HuH-7.5 (cell line): Measurements from ENCODE around the gene NLRP1.

Experiments
- DNase-seq: peaks from one replicate; pipeline ENCODE4 v3.0.0; 2011; ENCODE audit warnings: low spot score

NLRP1 gene

DNA sequence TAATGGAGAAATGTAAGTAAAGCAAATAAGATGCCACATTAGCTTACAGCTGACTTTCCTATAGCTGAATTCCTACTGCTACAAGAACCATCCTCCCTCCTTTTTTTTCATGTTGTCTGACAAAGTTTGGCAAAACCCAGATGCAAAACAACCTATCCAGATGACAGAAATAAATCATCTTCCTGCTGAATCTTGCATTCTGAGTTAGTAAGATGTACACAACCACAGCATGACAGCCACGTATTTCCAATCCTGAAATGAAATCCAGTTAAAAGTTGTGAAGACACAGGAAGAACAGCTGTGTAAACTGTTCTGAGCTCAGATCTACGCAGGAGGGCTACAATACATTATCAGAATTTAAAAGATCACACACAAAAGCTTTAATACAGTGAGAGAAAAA lies 110.4 kb downstream of the NLRP1 start:
- no peak for DNase-seq

DNA sequence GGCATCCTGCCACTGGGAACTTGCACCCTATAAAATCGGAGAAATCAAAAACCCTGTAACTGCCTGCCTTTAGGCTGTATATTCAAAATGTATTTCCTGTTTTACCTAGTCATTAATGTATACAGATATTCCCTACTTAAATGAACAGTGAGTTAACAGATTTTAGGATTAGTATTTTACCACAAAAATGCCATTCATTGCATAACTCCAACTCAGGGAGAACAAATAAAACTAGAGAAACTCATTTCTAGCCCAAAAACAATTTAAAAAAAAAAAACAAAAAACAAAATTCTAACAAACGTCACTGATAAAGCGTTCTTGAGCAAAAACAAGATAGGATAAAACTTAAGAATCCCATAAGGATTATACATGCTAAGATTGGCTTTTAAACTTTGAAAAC lies 111.8 kb downstream of the NLRP1 start:
- no peak for DNase-seq

DNA sequence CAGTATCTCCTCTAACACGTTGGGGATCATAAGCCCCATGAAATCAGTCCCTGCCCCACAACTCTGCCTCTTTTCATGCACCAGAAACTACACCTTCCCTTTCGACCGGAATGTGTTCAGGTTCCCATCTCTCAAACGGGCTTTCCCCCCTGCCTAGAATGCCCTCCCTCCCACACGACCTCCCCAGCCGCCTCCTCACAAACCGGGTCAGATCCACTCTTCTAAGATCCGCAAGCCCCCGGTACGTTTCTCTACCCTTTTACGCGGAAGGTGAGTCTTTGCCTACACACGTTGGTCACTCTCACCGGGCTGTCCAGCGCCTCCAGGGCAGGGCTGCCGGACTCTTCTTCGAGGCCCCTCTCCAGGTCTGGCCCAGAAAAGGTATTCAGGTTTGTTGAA lies 116.2 kb downstream of the NLRP1 start:
- DNase-seq, result no peak

DNA sequence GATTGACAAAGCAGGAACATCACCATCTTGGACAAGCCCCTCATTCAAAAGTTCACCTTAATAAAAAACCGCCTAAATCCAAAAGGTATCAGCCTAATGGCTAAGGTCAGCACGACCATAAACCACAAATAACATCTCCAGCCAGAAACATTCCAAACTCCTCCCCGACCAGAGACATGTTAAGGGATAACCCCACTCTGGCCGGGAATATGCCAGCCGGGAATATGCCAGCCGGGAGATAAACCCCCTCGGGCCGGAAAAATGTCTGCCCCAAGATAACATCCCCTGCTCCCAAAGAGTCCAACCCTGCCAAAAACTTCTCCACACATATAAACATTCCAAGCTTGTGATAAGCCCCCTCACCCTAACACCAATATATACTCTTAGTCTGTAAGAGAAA lies 116.9 kb downstream of the NLRP1 start:
- DNase-seq, result no peak

DNA sequence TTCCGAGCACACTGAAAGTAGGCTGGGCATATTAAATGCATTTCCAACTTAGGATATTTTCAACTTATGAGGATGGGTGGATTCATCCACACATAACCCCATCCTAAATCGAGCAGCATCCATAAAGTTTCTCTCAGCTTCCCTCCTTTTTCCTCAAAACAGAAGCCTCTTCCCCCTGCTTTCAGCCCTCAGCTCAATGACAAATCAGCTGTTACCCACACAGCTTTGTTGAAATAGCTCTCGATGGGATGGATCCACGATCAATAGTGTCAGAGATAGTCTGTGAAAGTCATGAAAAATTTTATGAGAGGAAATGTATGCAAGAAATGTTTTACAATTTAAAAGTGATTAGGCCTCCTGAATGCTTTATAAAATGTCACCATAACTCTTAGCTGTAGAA lies 118.0 kb downstream of the NLRP1 start:
- no peak for DNase-seq

DNA sequence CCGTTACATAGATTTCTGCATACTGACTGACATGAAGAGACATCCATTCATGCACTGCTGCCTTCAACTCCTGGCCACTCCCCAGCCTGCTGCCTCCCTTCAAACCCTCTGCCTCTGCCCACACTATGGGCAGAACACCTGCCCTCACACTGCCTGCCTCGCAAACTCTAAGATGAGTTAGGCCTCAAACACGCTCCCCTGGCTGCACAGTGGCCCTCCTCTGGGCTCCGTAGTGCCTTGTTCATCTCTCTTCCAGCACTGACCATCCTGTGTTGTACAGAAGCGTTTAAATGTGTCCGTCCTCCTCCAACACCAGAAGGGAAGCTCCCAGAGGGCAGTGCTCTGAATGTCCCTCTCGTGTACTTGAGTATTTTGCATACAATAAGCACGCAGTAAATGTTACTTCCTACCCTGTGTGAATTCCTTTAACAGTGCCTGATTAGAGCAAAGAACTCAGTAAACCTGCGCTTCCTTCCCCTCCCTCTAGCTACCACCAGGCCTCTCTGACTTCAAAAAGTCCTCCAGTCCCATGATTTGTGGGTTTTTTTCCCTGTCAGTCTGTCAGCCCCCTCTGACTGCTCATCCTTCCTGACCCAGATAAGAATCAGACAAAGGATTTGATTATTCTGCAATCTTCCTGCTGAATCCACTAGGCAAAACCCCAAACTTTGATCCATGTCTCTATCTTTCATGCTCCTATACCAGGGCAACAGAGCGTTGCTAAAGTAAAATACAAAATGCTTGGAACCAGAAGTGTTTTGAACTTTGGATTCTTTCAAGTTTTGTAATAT lies 119.4 kb downstream of the NLRP1 start:
- no peak for DNase-seq
